ENCODE data around the gene ZNF628.

DNA sequence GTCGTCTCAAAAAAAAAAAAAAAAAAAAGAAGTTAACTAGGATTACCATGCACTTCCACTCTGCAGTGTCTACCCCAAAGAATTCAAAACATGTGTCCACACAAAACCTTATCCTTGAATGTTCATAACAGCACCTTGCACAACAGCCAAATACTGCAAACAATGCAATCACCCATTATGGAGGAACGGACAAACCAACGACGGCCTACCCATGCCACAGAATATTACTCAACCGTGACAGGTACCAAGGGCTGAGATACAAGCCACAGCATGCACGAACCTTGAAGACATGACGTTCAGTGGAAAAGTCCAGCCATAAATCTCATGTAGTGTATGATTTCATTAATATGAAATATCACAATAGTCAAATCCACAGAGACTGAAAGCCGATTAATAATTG lies 30.4 kb upstream of the ZNF628 start:
- TF ChIP-seq POLR2A (IDR thresholded peaks at IDR 0.05) = no peak
- TF ChIP-seq, protein P1, sequence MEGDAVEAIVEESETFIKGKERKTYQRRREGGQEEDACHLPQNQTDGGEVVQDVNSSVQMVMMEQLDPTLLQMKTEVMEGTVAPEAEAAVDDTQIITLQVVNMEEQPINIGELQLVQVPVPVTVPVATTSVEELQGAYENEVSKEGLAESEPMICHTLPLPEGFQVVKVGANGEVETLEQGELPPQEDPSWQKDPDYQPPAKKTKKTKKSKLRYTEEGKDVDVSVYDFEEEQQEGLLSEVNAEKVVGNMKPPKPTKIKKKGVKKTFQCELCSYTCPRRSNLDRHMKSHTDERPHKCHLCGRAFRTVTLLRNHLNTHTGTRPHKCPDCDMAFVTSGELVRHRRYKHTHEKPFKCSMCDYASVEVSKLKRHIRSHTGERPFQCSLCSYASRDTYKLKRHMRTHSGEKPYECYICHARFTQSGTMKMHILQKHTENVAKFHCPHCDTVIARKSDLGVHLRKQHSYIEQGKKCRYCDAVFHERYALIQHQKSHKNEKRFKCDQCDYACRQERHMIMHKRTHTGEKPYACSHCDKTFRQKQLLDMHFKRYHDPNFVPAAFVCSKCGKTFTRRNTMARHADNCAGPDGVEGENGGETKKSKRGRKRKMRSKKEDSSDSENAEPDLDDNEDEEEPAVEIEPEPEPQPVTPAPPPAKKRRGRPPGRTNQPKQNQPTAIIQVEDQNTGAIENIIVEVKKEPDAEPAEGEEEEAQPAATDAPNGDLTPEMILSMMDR (IDR thresholded peaks at IDR 0.05 in 8 of 11, conservative IDR thresholded peaks at IDR 0.05 in 3 of 11) = no peak

Measured in spleen (tissue), 7 donors.